ENCODE results near the gene CHKA.

The CHKA gene

GRCh38 chr11:68135161-68135560, 14.0 kb upstream of the CHKA start:
- H3K36me3 ChIP-seq: no peaks in the 10 kb centered on the region
- H3K27ac ChIP-seq: no peak overlapping the region
- peaks cover 11% of the 10 kb centered on the region for H3K4me1 ChIP-seq
- no peaks in the 10 kb centered on the region for H3K27me3 ChIP-seq
- peaks cover 67% of the 10 kb centered on the region for H3K9me3 ChIP-seq
- H3K4me2 ChIP-seq: no peak overlapping the region
- H3K9ac ChIP-seq: no peak overlapping the region
- no peaks in the 10 kb centered on the region for H4K20me1 ChIP-seq
- TF ChIP-seq Cebpa-rat (IDR thresholded peaks at IDR 0.05): no peak
- no peak overlapping the region for H3K4me3 ChIP-seq

GRCh38 chr11:68133761-68134160, 12.6 kb upstream of the CHKA start:
- Histone ChIP-seq H3K36me3 (no peaks in the 10 kb centered on the region), H3K9ac (no peak overlapping the region), H3K4me3 (no peak overlapping the region), H3K27ac (no peak overlapping the region), H3K4me1 (no peaks in the 10 kb centered on the region), H3K9me3 (peaks cover 81% of the 10 kb centered on the region), H3K4me2 (no peak overlapping the region), H4K20me1 (no peaks in the 10 kb centered on the region), H3K27me3 (no peaks in the 10 kb centered on the region)
- TF ChIP-seq Cebpa-rat (IDR thresholded peaks at IDR 0.05): no peak

GRCh38 chr11:68130121-68130520, 8.9 kb upstream of the CHKA start:
- H3K27me3 ChIP-seq: no peaks in the 10 kb centered on the region
- H4K20me1 ChIP-seq: no peaks in the 10 kb centered on the region
- peaks cover 64% of the 10 kb centered on the region for H3K9me3 ChIP-seq
- no peak overlapping the region for H3K27ac ChIP-seq
- H3K4me3 ChIP-seq: no peak overlapping the region
- no peaks in the 10 kb centered on the region for H3K36me3 ChIP-seq
- no peak overlapping the region for H3K9ac ChIP-seq
- H3K4me1 ChIP-seq: no peaks in the 10 kb centered on the region
- no peak overlapping the region for H3K4me2 ChIP-seq
- TF ChIP-seq Cebpa-rat (IDR thresholded peaks at IDR 0.05): no peak

- Histone ChIP-seq H3K9me3 (peaks cover 51% of the 10 kb centered on the region), H3K27ac (no peak overlapping the region), H3K27me3 (no peaks in the 10 kb centered on the region), H3K9ac (no peak overlapping the region), H3K36me3 (no peaks in the 10 kb centered on the region), H4K20me1 (no peaks in the 10 kb centered on the region), H3K4me1 (no peaks in the 10 kb centered on the region), H3K4me2 (no peak overlapping the region), H3K4me3 (no peak overlapping the region)
- no peak for TF ChIP-seq Cebpa-rat (IDR thresholded peaks at IDR 0.05)
These were observed 7.6 kb upstream of the CHKA start for GRCh38 chr11:68128682-68129327.

GRCh38 chr11:68127714-68128681, 6.8 kb upstream of the CHKA start:
- no peak overlapping the region for H3K27ac ChIP-seq
- no peaks in the 10 kb centered on the region for H4K20me1 ChIP-seq
- H3K4me2 ChIP-seq: no peak overlapping the region
- H3K9me3 ChIP-seq: peaks cover 42% of the 10 kb centered on the region
- no peaks in the 10 kb centered on the region for H3K27me3 ChIP-seq
- H3K4me3 ChIP-seq: no peak overlapping the region
- H3K4me1 ChIP-seq: no peaks in the 10 kb centered on the region
- H3K36me3 ChIP-seq: no peaks in the 10 kb centered on the region
- H3K9ac ChIP-seq: no peak overlapping the region
- no peak for TF ChIP-seq Cebpa-rat (IDR thresholded peaks at IDR 0.05)

- Histone ChIP-seq H3K9me3 (peaks cover 16% of the 10 kb centered on the region), H3K4me2 (no peak overlapping the region), H4K20me1 (peaks cover 3% of the 10 kb centered on the region), H3K27ac (no peak overlapping the region), H3K4me3 (no peak overlapping the region), H3K27me3 (no peaks in the 10 kb centered on the region), H3K36me3 (no peaks in the 10 kb centered on the region), H3K4me1 (peaks cover 10% of the 10 kb centered on the region), H3K9ac (no peak overlapping the region)
- no peak for TF ChIP-seq Cebpa-rat (IDR thresholded peaks at IDR 0.05)
These were observed 4.0 kb upstream of the CHKA start for GRCh38 chr11:68125164-68125563.

GRCh38 chr11:68122936-68123539, 1.9 kb upstream of the CHKA start:
- Histone ChIP-seq H3K4me1 (peaks cover 31% of the 10 kb centered on the region), H3K27me3 (no peaks in the 10 kb centered on the region), H3K27ac (no peak overlapping the region), H3K9me3 (no peaks in the 10 kb centered on the region), H3K4me2 (no peak overlapping the region), H3K36me3 (no peaks in the 10 kb centered on the region), H3K9ac (no peak overlapping the region), H4K20me1 (peaks cover 24% of the 10 kb centered on the region), H3K4me3 (no peak overlapping the region)
- no peak for TF ChIP-seq Cebpa-rat (IDR thresholded peaks at IDR 0.05)

- no peaks in the 10 kb centered on the region for H3K27me3 ChIP-seq
- H3K4me3 ChIP-seq: peak overlapping the region; percentile 90
- H4K20me1 ChIP-seq: peaks cover 50% of the 10 kb centered on the region
- TF ChIP-seq Cebpa-rat (IDR thresholded peaks at IDR 0.05): no peak
- peaks cover 38% of the 10 kb centered on the region for H3K4me1 ChIP-seq
- H3K9ac ChIP-seq: peak overlapping the region; percentile 89
- peaks cover 15% of the 10 kb centered on the region for H3K36me3 ChIP-seq
- peak overlapping the region; percentile 90 for H3K27ac ChIP-seq
- H3K4me2 ChIP-seq: peak overlapping the region; percentile 97
- no peaks in the 10 kb centered on the region for H3K9me3 ChIP-seq
These were observed 718 bp downstream of the CHKA start for GRCh38 chr11:68120273-68121066.

GRCh38 chr11:68118706-68119448, 2.3 kb downstream of the CHKA start:
- peak overlapping the region; percentile 93 for H3K4me2 ChIP-seq
- no peak for TF ChIP-seq Cebpa-rat (IDR thresholded peaks at IDR 0.05)
- peak overlapping the region; percentile 90 for H3K4me3 ChIP-seq
- H3K27ac ChIP-seq: peak overlapping the region; percentile 28; the same call in 1 of the 2 replicates
- H3K27me3 ChIP-seq: no peaks in the 10 kb centered on the region
- peaks cover 22% of the 10 kb centered on the region for H3K36me3 ChIP-seq
- H4K20me1 ChIP-seq: peaks cover 66% of the 10 kb centered on the region
- peak overlapping the region; percentile 77; the same call in 1 of the 2 replicates for H3K9ac ChIP-seq
- H3K9me3 ChIP-seq: no peaks in the 10 kb centered on the region
- peaks cover 38% of the 10 kb centered on the region for H3K4me1 ChIP-seq
